ENCODE data around the gene LRP2BP. TPM values are rescaled to one million over a fixed set of nuclear protein-coding genes. Genes with fewer than 3 reads are reported as not detected.
A peak's percentile ranks its signal among the peaks of the same experiment; 100 is the strongest.
"Not testable (repeated sequence)": the region's sequence is repeated elsewhere in the genome, so short reads cannot be mapped to it uniquely, and the experiment has no call there.

Gene LRP2BP
- total RNA-seq, 2 donors from 2014 or later, result 0.51 to 1.1 TPM

- H3K9me3 Mint-ChIP-seq, result no peaks in the 10 kb centered on the region
- H3K27ac Mint-ChIP-seq, result no peak overlapping the region
- no peak overlapping the region for H3K4me3 Mint-ChIP-seq
- H3K36me3 Mint-ChIP-seq (ENCODE audit: insufficient read depth in 2 of 2), result peaks cover 3 to 4% of the 10 kb centered on the region in 2 donors
- peaks cover 31% of the 10 kb centered on the region for H3K4me1 Mint-ChIP-seq (ENCODE audit: low read depth)
- no peaks in the 10 kb centered on the region for H3K27me3 Mint-ChIP-seq (ENCODE audit: low read depth)
- DNase-seq, result no peak
- no peak for ATAC-seq (replicated peaks in 1 of 2)
Observed at GRCh38 chr4:185346975-185347601, 48.6 kb downstream of the LRP2BP start.

GRCh38 chr4:185344743-185345538 lies 50.8 kb downstream of the LRP2BP start:
- DNase-seq (no peak), ATAC-seq (replicated peaks in 1 of 2) (peak; percentile 35 to 39)
- peaks cover 40% of the 10 kb centered on the region for H3K4me1 Mint-ChIP-seq (ENCODE audit: low read depth)
- H3K4me3 Mint-ChIP-seq, result peak overlapping the region; percentile 50 to 76
- peaks cover 3% of the 10 kb centered on the region in 2 donors for H3K36me3 Mint-ChIP-seq (ENCODE audit: insufficient read depth in 2 of 2)
- no peaks in the 10 kb centered on the region for H3K9me3 Mint-ChIP-seq
- H3K27ac Mint-ChIP-seq, result peak overlapping the region; percentile 92
- H3K27me3 Mint-ChIP-seq (ENCODE audit: low read depth), result no peaks in the 10 kb centered on the region

DNA sequence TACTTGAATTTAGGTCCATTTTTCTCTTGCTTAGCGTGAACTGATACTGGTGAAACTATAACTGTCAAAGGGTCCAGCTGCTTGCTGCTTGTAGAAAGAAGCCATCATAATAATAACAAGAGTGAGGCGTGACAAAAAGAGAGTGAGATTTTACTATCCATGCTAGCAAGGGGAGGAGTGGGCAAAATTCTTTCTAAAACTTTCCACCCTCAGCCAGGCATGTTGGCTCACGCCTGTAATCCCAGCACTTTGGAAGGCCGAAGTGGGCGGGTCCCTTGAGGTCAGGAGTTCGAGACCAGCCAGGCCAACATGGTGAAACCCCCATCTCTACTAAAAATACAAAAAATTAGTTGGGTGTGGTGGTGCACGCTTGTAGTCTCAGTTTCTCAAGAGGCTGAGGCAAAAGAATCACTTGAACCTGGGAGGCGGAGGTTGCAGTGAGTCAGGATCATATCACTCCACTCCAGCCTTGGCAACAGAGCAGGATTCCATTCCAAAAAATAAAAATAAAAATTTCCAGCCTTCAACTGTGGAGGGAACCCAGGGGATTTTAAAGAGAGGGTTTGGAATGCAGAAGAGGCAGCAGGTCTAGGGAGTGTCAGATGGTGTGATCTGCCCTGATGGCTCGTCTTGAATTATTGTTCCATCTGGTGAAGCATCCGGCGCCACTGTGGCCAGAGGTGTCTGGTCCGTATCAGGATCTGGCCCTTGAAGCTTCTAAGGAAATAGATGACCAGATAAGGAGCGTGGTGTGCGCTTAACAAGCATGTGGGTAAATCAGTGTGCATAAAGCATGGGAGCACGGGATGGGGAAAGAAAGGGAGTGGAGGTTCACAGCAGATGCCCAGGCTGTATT lies 51.8 kb downstream of the LRP2BP start:
- no peak for DNase-seq
- peaks cover 6% of the 10 kb centered on the region in 2 donors for H3K36me3 Mint-ChIP-seq (ENCODE audit: insufficient read depth in 2 of 2)
- ATAC-seq (replicated peaks in 1 of 2), result peak; percentile 36 to 41
- peaks cover 0 to under 1% of the 10 kb centered on the region in 2 donors for H3K9me3 Mint-ChIP-seq
- H3K4me1 Mint-ChIP-seq (ENCODE audit: low read depth), result peaks cover 45% of the 10 kb centered on the region
- H3K27me3 Mint-ChIP-seq (ENCODE audit: low read depth), result no peaks in the 10 kb centered on the region
- H3K27ac Mint-ChIP-seq, result peak overlapping the region; percentile 92
- peak overlapping the region; percentile 50 to 76 for H3K4me3 Mint-ChIP-seq

- Mint-ChIP-seq H3K9me3 (peaks cover 0 to 2% of the 10 kb centered on the region in 2 donors), H3K27ac (peak overlapping the region; percentile 25), H3K36me3 (ENCODE audit: insufficient read depth in 2 of 2) (peaks cover 7 to 11% of the 10 kb centered on the region in 2 donors), H3K27me3 (ENCODE audit: low read depth) (no peaks in the 10 kb centered on the region), H3K4me1 (ENCODE audit: low read depth) (peaks cover 45% of the 10 kb centered on the region), H3K4me3 (peak overlapping the region in 1 of 2 donors; percentile 7)
- peak in 1 of 2 donors; percentile 22 for DNase-seq
- ATAC-seq (replicated peaks in 1 of 2), result peak; percentile 63 to 83
Observed at GRCh38 chr4:185341841-185342240, 53.9 kb downstream of the LRP2BP start.

DNA sequence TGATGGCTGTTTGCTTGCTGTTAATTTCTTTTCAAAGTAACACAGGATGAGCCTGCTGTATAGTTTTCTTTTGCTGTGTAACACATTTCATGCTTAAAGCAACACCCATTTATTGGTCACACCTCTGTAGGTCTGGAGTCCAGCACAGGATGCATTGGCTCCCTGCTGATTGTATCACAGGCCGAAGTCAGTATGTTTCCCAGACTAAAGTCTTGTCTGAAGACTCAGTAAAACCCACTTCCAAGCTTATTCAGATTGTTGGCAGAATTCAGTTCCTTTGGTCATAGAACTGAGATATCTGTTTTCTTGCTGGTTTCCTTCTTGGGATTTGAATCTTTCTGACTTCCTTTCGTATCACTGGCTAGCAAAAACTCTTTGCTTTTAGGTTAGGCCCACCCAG lies 54.3 kb downstream of the LRP2BP start:
- H3K36me3 Mint-ChIP-seq (ENCODE audit: insufficient read depth in 2 of 2), result peaks cover 6 to 11% of the 10 kb centered on the region in 2 donors
- peaks cover 45% of the 10 kb centered on the region for H3K4me1 Mint-ChIP-seq (ENCODE audit: low read depth)
- DNase-seq (no peak), ATAC-seq (replicated peaks in 1 of 2) (no peak)
- H3K9me3 Mint-ChIP-seq, result peaks cover 0 to 2% of the 10 kb centered on the region in 2 donors
- H3K27ac Mint-ChIP-seq, result no peak overlapping the region
- no peaks in the 10 kb centered on the region for H3K27me3 Mint-ChIP-seq (ENCODE audit: low read depth)
- no peak overlapping the region for H3K4me3 Mint-ChIP-seq

- peaks cover 39% of the 10 kb centered on the region for H3K4me1 Mint-ChIP-seq (ENCODE audit: low read depth)
- ATAC-seq (replicated peaks in 1 of 2) (no peak), DNase-seq (no peak)
- peaks cover 6 to 12% of the 10 kb centered on the region in 2 donors for H3K36me3 Mint-ChIP-seq (ENCODE audit: insufficient read depth in 2 of 2)
- H3K4me3 Mint-ChIP-seq, result no peak overlapping the region
- peaks cover 0 to 2% of the 10 kb centered on the region in 2 donors for H3K9me3 Mint-ChIP-seq
- no peak overlapping the region for H3K27ac Mint-ChIP-seq
- H3K27me3 Mint-ChIP-seq (ENCODE audit: low read depth), result no peaks in the 10 kb centered on the region
Observed at GRCh38 chr4:185339941-185340340, 55.8 kb downstream of the LRP2BP start.

- H3K36me3 Mint-ChIP-seq (ENCODE audit: insufficient read depth in 2 of 2), result peaks cover 6 to 17% of the 10 kb centered on the region in 2 donors
- H3K4me1 Mint-ChIP-seq (ENCODE audit: low read depth), result peaks cover 27% of the 10 kb centered on the region
- ATAC-seq (replicated peaks in 1 of 2) (no peak), DNase-seq (no peak)
- H3K9me3 Mint-ChIP-seq, result peaks cover 0 to 2% of the 10 kb centered on the region in 2 donors
- no peak overlapping the region for H3K27ac Mint-ChIP-seq
- no peaks in the 10 kb centered on the region for H3K27me3 Mint-ChIP-seq (ENCODE audit: low read depth)
- H3K4me3 Mint-ChIP-seq, result no peak overlapping the region
Observed at GRCh38 chr4:185335579-185335978, 60.1 kb downstream of the LRP2BP start.

DNA sequence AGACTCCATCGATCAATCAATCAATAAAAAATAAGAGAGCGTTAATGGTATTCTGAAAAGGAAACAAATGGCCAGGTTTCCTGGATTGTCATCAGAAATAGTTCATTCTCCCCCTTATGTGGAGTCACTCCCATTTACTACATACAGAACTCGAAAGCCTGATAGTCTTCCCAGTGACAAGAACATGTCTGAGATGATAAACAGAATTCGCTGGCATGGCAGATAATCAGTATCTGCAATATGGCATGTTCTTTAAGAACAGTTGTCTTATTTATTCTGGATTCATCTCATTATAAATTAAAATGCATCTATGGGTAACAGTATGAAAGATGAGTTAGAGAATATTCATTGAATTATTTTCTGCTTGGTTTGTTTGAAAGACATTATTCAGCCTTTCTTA lies 61.4 kb downstream of the LRP2BP start:
- peaks cover 5 to 13% of the 10 kb centered on the region in 2 donors for H3K36me3 Mint-ChIP-seq (ENCODE audit: insufficient read depth in 2 of 2)
- H3K4me1 Mint-ChIP-seq (ENCODE audit: low read depth), result peaks cover 20% of the 10 kb centered on the region
- DNase-seq (no peak), ATAC-seq (replicated peaks in 1 of 2) (no peak)
- H3K27ac Mint-ChIP-seq, result no peak overlapping the region
- no peaks in the 10 kb centered on the region for H3K27me3 Mint-ChIP-seq (ENCODE audit: low read depth)
- no peak overlapping the region for H3K4me3 Mint-ChIP-seq
- peaks cover 0 to 2% of the 10 kb centered on the region in 2 donors for H3K9me3 Mint-ChIP-seq

DNA sequence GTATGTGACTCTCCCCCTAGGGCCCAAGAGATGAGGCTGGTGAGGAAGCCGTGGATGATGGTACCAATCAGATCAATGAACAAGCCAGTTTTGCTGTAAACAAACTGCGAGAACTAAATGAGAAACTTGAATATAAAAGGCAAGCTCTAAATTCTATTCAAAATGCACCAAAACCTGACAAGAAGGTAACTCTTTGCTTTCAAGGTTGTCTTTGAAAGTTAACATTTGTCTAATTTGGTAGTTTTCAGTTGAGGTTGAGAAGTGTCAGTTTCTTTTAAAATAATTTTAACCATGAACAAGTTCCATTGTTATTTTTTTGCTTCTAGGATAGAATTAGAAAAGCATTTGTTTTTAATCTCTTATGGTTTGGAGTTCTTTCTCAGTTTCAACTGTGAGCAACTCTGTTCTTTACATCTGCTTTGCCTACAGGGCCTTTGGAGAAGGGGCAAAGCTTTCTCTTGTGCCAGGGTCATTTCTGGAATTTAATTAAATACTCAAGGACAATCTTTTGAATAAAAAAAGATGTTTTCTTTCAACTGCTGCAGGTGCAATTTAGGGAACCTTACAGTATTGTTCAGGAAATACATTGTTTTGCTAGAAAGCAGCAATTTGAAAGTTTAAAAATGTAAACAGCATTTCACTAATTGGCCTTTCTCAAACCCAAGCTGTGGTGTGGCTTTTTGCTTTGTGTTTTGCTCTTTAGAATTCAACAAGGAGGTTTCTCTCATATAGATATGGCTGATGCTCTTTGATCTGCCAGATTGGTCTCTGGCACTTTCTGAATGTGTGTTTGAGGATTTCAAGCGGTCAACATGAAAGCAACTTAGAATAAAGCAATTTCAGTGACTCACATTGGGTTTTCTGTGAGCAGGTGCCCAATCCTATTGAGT lies 62.9 kb downstream of the LRP2BP start:
- H3K9me3 Mint-ChIP-seq, result no peaks in the 10 kb centered on the region
- H3K27ac Mint-ChIP-seq, result peak overlapping the region; percentile 79
- DNase-seq, result no peak
- H3K27me3 Mint-ChIP-seq (ENCODE audit: low read depth), result no peaks in the 10 kb centered on the region
- H3K36me3 Mint-ChIP-seq (ENCODE audit: insufficient read depth in 2 of 2), result peaks cover 5 to 13% of the 10 kb centered on the region in 2 donors
- no peak overlapping the region for H3K4me3 Mint-ChIP-seq
- H3K4me1 Mint-ChIP-seq (ENCODE audit: low read depth), result peaks cover 20% of the 10 kb centered on the region
- ATAC-seq (replicated peaks in 1 of 2), result peak; percentile 37 to 80

DNA sequence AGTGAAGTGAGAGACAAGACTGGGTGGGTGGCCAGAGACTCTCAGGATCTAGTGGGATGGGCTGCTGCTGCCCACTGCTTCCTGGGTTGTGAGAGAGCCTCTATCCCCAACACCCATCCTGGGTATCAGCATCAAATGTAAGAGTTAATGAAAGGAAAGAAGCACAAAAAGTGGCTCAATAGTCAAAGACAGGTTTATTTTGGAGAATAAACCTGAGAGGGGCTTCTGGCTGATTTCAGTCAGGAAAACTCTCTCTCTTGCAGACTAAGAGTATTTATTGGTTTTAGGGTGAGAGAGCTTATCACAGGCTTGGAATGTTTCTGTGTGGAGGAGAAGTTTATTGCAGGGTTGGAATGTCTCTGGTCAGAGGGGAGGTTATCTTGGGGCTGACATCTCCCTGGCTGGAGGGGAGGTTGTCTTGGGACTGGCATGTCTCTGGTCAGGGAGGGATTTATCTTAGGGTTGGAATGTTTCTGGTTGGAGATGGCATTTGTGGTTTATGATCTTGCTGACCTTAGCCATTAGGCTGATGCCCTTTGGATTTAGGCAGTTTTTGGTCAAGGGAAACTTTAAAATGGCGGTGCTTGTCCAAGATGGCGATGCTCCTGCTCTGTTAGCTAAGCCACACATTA lies 65.7 kb downstream of the LRP2BP start:
- H3K27ac Mint-ChIP-seq; H3K9me3 Mint-ChIP-seq; DNase-seq; H3K36me3 Mint-ChIP-seq (ENCODE audit: insufficient read depth in 2 of 2); ATAC-seq (replicated peaks in 1 of 2); H3K27me3 Mint-ChIP-seq (ENCODE audit: low read depth); H3K4me3 Mint-ChIP-seq: not testable (repeated sequence)
- H3K4me1 Mint-ChIP-seq (ENCODE audit: low read depth), result peaks cover 20% of the 10 kb centered on the region

DNA sequence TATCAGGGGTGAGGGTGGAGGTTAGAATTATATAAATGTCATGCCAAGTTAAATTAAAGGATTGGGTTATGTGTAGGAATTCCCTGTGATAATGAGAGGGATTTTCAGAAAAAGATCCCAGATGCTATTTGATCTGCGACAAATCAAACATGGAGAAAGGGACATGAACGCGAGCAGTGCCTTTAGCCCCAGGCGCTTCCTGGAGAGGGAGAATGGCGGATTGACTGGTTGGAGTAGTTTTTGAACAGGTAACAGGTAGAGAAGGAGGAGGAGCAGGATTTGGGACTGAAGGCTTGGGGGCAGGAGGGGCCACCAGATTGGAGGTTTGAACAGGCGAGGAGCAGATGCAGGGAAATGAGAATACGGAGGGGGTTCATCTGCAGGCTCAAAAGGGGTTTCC lies 67.1 kb downstream of the LRP2BP start:
- Mint-ChIP-seq H3K9me3 (no peaks in the 10 kb centered on the region), H3K27me3 (ENCODE audit: low read depth) (no peaks in the 10 kb centered on the region), H3K36me3 (ENCODE audit: insufficient read depth in 2 of 2) (peaks cover 5 to 9% of the 10 kb centered on the region in 2 donors), H3K4me1 (ENCODE audit: low read depth) (peaks cover 18% of the 10 kb centered on the region), H3K27ac (no peak overlapping the region), H3K4me3 (no peak overlapping the region)
- ATAC-seq (replicated peaks in 1 of 2) (no peak), DNase-seq (no peak)

GRCh38 chr4:185325721-185326120 lies 70.0 kb downstream of the LRP2BP start:
- H3K27ac Mint-ChIP-seq; H3K4me1 Mint-ChIP-seq (ENCODE audit: low read depth); H3K27me3 Mint-ChIP-seq (ENCODE audit: low read depth); H3K9me3 Mint-ChIP-seq; H3K4me3 Mint-ChIP-seq; H3K36me3 Mint-ChIP-seq (ENCODE audit: insufficient read depth in 2 of 2); ATAC-seq (replicated peaks in 1 of 2); DNase-seq: not testable (repeated sequence)

All from activated T-cell treated with anti-CD3 and anti-CD28 coated beads, Interleukin-2, amount 50 U/mL, for 72 hours (primary cell).